Progenitor cell of endocrine pancreas (in vitro differentiated cells): Measurements from ENCODE around the gene STARD13. TPM values are rescaled to one million over a fixed set of nuclear protein-coding genes. Genes with fewer than 3 reads are reported as not detected.

ENCODE experiments used
- DNase-seq: peaks from one replicate; pipeline ENCODE4 v3.0.0; 2021; ENCODE audit warnings: low spot score; ENCODE audit not compliant: unreplicated experiment
- H3K27ac Mint-ChIP-seq: 2 replicates; pipeline ENCODE4 v1.8.0; 2021; ENCODE audit warnings: mild to moderate bottlenecking, moderate library complexity, mixed read lengths
- H3K27me3 Mint-ChIP-seq: 2 replicates; pipeline ENCODE4 v1.8.0; 2021; ENCODE audit warnings: mixed read lengths
- H3K36me3 Mint-ChIP-seq: 2 replicates; pipeline ENCODE4 v1.8.0; 2022; ENCODE audit warnings: mixed read lengths; ENCODE audit not compliant: insufficient read depth
- H3K4me1 Mint-ChIP-seq: 2 replicates; pipeline ENCODE4 v1.8.0; 2021; ENCODE audit warnings: low read depth, mixed read lengths
- H3K4me3 Mint-ChIP-seq: 2 replicates; pipeline ENCODE4 v1.8.0; 2021; ENCODE audit warnings: low read depth, mild to moderate bottlenecking, moderate library complexity, mixed read lengths
- H3K9me3 Mint-ChIP-seq: 2 replicates; pipeline ENCODE4 v1.8.0; 2021; ENCODE audit warnings: low read depth, mixed read lengths
- total RNA-seq: library from RNA; stranded (reverse); gene quantifications from 2 replicates; pipeline ENCODE4 v1.2.1, GENCODE V29; 2021
- TF ChIP-seq, protein P1 (sequence below): fragments of 200-600 bp; sonication (generic); IDR thresholded peaks from one replicate; pipeline ENCODE4 v1.5.0; 2021; ENCODE audit warnings: antibody characterized with exemption, mild to moderate bottlenecking; ENCODE audit not compliant: unreplicated experiment

STARD13 gene
- total RNA-seq, 1 donor from 2014 or later, result 11.7 TPM

DNA sequence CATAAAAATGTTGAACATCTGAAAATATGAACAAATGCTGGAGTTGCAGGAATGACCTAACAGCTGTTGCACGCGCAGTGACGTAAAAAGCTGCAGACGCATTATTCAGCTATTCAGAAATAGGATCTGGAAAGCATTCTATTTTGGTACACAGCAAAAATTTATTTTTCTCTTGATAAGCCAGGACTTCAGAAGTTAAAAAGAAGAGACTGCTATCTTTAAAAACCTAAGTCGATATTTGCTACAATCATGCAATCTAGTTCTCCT is 36.9 kb upstream of the STARD13 start:
- Mint-ChIP-seq H3K27ac (no peak overlapping the region), H3K4me3 (no peak overlapping the region), H3K4me1 (peaks cover 3% of the 10 kb centered on the region), H3K27me3 (no peaks in the 10 kb centered on the region), H3K36me3 (no peaks in the 10 kb centered on the region), H3K9me3 (peaks cover 5% of the 10 kb centered on the region)
- no peak for DNase-seq
- TF ChIP-seq, protein P1, sequence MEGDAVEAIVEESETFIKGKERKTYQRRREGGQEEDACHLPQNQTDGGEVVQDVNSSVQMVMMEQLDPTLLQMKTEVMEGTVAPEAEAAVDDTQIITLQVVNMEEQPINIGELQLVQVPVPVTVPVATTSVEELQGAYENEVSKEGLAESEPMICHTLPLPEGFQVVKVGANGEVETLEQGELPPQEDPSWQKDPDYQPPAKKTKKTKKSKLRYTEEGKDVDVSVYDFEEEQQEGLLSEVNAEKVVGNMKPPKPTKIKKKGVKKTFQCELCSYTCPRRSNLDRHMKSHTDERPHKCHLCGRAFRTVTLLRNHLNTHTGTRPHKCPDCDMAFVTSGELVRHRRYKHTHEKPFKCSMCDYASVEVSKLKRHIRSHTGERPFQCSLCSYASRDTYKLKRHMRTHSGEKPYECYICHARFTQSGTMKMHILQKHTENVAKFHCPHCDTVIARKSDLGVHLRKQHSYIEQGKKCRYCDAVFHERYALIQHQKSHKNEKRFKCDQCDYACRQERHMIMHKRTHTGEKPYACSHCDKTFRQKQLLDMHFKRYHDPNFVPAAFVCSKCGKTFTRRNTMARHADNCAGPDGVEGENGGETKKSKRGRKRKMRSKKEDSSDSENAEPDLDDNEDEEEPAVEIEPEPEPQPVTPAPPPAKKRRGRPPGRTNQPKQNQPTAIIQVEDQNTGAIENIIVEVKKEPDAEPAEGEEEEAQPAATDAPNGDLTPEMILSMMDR, result no peak

DNA sequence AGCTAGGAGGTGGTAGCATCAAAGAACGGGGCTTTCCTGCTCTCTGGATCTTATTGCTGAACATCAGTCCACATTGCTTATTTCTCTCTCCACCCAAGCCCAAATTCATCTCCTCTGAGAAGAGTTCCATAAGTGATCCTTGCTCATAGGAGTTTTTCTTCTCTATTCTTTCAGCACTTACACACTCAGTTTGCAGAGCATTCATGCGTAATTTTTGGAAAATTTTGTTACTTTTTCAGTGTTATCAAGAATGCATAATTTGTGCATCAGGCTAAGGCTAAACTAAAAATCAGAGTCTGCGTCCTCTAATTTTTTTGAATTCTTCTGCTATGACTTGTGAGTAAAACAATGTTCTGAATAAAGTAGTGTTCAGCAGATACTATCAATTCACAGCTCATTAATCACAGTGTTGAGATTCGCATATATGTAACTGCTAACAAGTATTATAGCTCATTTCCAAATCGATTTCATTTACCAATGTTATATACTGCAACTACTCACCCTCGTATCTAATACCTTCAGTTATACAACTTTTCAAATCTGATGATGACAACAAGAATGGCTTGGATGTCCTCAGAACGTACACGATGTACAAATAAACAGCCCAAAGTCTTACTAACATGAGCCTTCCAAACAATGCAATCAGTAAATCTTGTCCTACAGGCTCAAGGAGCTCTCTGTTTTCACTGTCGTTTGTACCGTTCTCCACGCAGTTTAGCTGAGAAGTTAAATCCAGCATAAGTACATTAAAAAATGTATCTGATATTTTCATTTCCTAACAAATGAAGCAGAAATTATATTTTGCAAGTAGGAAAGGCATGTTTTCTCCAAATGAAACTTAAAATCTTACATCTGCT is 36.4 kb upstream of the STARD13 start:
- Mint-ChIP-seq H3K4me1 (peaks cover 3% of the 10 kb centered on the region), H3K36me3 (no peaks in the 10 kb centered on the region), H3K27ac (no peak overlapping the region), H3K27me3 (peaks cover 4% of the 10 kb centered on the region), H3K9me3 (peaks cover 10% of the 10 kb centered on the region), H3K4me3 (no peak overlapping the region)
- DNase-seq, result no peak
- TF ChIP-seq, protein P1, result no peak

DNA sequence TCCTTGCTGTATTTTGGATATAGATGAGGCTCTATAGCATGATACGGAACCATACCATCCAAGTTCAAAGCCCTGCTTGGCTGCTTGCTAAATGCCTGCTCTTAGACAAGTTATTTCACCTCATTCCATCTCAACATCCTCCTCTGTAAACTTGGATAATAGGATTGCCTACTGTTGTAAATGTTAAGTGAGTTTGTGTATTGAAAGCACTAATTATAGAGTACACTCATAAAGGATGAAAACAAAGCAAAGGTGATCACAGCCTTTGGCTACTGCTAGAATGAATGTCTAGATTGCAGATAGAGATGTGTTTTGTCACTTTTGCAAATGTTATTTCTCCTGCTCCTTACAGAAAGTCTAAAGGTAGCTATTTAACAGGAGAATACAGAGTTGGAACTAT is 34.3 kb upstream of the STARD13 start:
- no peak overlapping the region for H3K4me3 Mint-ChIP-seq
- DNase-seq, result no peak
- H3K27ac Mint-ChIP-seq, result no peak overlapping the region
- H3K27me3 Mint-ChIP-seq, result peaks cover 4% of the 10 kb centered on the region
- TF ChIP-seq, protein P1, result no peak
- H3K9me3 Mint-ChIP-seq, result peaks cover 10% of the 10 kb centered on the region
- no peaks in the 10 kb centered on the region for H3K36me3 Mint-ChIP-seq
- H3K4me1 Mint-ChIP-seq, result peaks cover 2% of the 10 kb centered on the region

DNA sequence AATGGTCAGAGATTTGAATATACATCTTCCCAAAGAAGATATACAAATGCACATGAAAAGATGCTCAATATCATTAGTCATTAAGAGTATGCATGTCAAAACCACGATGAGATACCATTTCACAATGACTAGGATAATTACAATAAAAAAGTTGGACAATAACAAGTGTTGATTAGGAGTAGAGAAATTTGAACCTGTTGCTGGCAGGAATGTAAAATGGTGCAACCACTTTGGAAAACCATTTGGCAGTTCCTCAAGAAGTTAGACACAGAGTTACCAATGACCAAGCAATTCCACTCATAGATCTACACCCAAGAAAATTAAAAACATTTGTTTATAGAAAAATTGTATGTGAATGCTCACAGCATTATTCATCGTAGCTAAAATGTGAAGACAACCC is 33.2 kb upstream of the STARD13 start:
- H3K4me3 Mint-ChIP-seq, result no peak overlapping the region
- H3K9me3 Mint-ChIP-seq, result peaks cover 10% of the 10 kb centered on the region
- H3K27me3 Mint-ChIP-seq, result peaks cover 4% of the 10 kb centered on the region
- no peaks in the 10 kb centered on the region for H3K36me3 Mint-ChIP-seq
- peaks cover 2% of the 10 kb centered on the region for H3K4me1 Mint-ChIP-seq
- TF ChIP-seq, protein P1, result no peak
- DNase-seq, result no peak
- no peak overlapping the region for H3K27ac Mint-ChIP-seq

DNA sequence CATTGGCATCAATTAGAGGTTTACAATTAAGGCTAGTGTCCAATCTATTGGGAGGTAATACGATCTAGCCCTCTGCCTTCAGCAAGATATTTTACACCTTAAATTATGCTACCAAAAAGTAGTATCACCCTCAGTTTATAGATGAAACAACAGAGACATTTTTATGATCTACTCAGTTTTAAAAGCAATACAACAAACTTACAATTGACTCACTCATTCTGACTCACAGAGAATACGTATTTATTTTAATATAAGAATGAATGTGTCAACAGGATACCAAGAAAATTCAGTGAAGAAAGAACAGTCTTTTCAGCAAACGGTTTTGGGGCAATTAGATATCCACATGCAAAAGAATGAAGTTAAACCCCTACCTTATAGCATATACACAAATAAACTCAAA is 32.5 kb upstream of the STARD13 start:
- H3K4me1 Mint-ChIP-seq, result peaks cover 2% of the 10 kb centered on the region
- H3K27me3 Mint-ChIP-seq, result peaks cover 4% of the 10 kb centered on the region
- H3K27ac Mint-ChIP-seq, result no peak overlapping the region
- no peak for DNase-seq
- TF ChIP-seq, protein P1, result no peak
- no peak overlapping the region for H3K4me3 Mint-ChIP-seq
- H3K9me3 Mint-ChIP-seq, result peaks cover 10% of the 10 kb centered on the region
- no peaks in the 10 kb centered on the region for H3K36me3 Mint-ChIP-seq
